Tibial nerve (tissue), 4 donors: ENCODE measurements around the gene LRBA. TPM values are rescaled to one million over a fixed set of nuclear protein-coding genes. Genes with fewer than 3 reads are reported as not detected.
"Not testable (repeated sequence)": the region's sequence is repeated elsewhere in the genome, so short reads cannot be mapped to it uniquely, and the experiment has no call there.

Experiments used
- DNase-seq, 2 donors: peaks; one replicate each; pipeline ENCODE4 v3.0.0-alpha.2; 2019; ENCODE audit warnings: low spot score in 2 of 2
- H3K27ac ChIP-seq, 4 donors: fragments of 200-600 bp; sonication (generic) in 3 of 4; one replicate each; pipeline ENCODE4 v1.5.1; 2017 to 2019; ENCODE audit warnings: mild to moderate bottlenecking in 1 of 4
- H3K27me3 ChIP-seq, 2 donors: fragments of 200-600 bp; sonication (generic) in 1 of 2; one replicate each; pipeline versions ENCODE4 v1.5.1 to v1.6.0; 2017 to 2019
- H3K36me3 ChIP-seq, 3 donors: fragments of 200-600 bp; sonication (generic); one replicate each; pipeline ENCODE4 v1.5.1; 2018 to 2019
- H3K4me1 ChIP-seq, 4 donors: fragments of 200-600 bp; sonication (generic) in 3 of 4; one replicate each; pipeline ENCODE4 v1.5.1; 2017 to 2019
- H3K4me3 ChIP-seq, 4 donors: fragments of 200-600 bp; sonication (generic) in 3 of 4; one replicate each; pipeline ENCODE4 v1.5.1; 2017 to 2019; ENCODE audit warnings: mild to moderate bottlenecking in 1 of 4, moderate library complexity in 1 of 4
- H3K9me3 ChIP-seq, 4 donors: fragments of 200-600 bp; sonication (generic) in 3 of 4; one replicate each; pipeline ENCODE4 v1.5.1; 2017 to 2019
- CTCF ChIP-seq, 5 experiments: fragments of 200-600 bp in 3 of 5; fragments of 450-650 bp in 2 of 5; sonication (generic) in 3 of 5; IDR thresholded peaks; one replicate each; pipeline ENCODE4 v1.5.1; 2016 to 2019; ENCODE audit warnings: antibody characterized with exemption in 5 of 5, mild to moderate bottlenecking in 3 of 5, moderate library complexity in 2 of 5
- EP300 ChIP-seq, 2 donors: sonication (generic); formaldehyde crosslinking; IDR thresholded peaks; one replicate each; pipeline ENCODE4 v1.6.1; 2017; ENCODE audit warnings: antibody characterized with exemption in 2 of 2, mild to moderate bottlenecking in 1 of 2
- POLR2A ChIP-seq, 2 donors: fragments of 450-650 bp; IDR thresholded peaks; one replicate each; pipeline ENCODE4 v1.6.1; 2017; ENCODE audit warnings: antibody characterized with exemption in 2 of 2, mild to moderate bottlenecking in 2 of 2, moderate library complexity in 2 of 2
- WGBS, 2 donors: methylation state at CpG; one replicate each; pipeline ENCODE4 v1.1.5; 2018; 5-methylcytosine and 5-hydroxymethylcytosine counted together
- total RNA-seq, 4 donors: library from RNA; depleted of rRNA; stranded (reverse); fragments of >200 nt; gene quantifications; one replicate each; pipeline ENCODE4 v1.1.0, GENCODE V29; 2016

LRBA gene
- total RNA-seq, 4 donors from 2014 or later: 35.4 to 43.1 (median 38.0) TPM

- no peak for TF ChIP-seq CTCF (IDR thresholded peaks at IDR 0.05)
- no peak for TF ChIP-seq POLR2A (IDR thresholded peaks at IDR 0.05)
- TF ChIP-seq EP300 (IDR thresholded peaks at IDR 0.05): no peak
- no peak overlapping the region for H3K4me3 ChIP-seq
- H3K36me3 ChIP-seq: no peaks in the 10 kb centered on the region
- peaks cover 0 to 4% (median 0%) of the 10 kb centered on the region in 4 donors for H3K4me1 ChIP-seq
- no peak overlapping the region for H3K27ac ChIP-seq
- no peaks in the 10 kb centered on the region for H3K27me3 ChIP-seq
- no peak for DNase-seq
- H3K9me3 ChIP-seq: no peaks in the 10 kb centered on the region
Measured at GRCh38 chr4:150997141-150997540, 17.9 kb downstream of the LRBA start.

DNA sequence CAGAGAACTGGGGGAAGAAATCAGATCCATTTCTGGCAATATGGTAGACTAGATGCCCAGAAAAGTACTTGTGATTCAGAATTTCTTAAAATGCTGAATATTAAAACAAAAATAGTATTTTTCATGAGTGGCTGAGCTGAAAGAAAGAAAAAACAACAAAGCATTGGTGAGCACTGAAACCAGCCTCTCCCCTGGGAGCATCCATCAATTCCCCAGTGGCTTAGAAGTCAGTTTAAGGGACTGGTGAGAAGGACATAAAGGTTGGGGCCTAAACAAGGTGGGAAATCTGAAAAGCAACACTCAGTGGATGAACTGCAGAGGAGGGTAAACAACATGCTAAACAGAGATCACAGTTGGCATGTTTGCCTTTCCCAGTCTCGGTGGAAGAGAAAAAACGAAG is 20.4 kb downstream of the LRBA start:
- WGBS, 2 donors: 71 to 97% methylated on average over 2 of the region's 2 CpGs
- no peaks in the 10 kb centered on the region for H3K36me3 ChIP-seq
- no peak for TF ChIP-seq POLR2A (IDR thresholded peaks at IDR 0.05)
- no peaks in the 10 kb centered on the region for H3K27me3 ChIP-seq
- no peak for DNase-seq
- no peak overlapping the region for H3K27ac ChIP-seq
- H3K4me1 ChIP-seq: no peaks in the 10 kb centered on the region
- H3K4me3 ChIP-seq: no peak overlapping the region
- H3K9me3 ChIP-seq: no peaks in the 10 kb centered on the region

GRCh38 chr4:150993577-150993976 is 21.5 kb downstream of the LRBA start:
- 95 to 97% methylated on average over 3 of the region's 3 CpGs for WGBS, 2 donors
- H3K4me1 ChIP-seq, H3K9me3 ChIP-seq, H3K27ac ChIP-seq, DNase-seq, H3K27me3 ChIP-seq, H3K4me3 ChIP-seq, H3K36me3 ChIP-seq: not testable (repeated sequence)

- TF ChIP-seq POLR2A (IDR thresholded peaks at IDR 0.05) (no peak), CTCF (IDR thresholded peaks at IDR 0.05) (no peak), EP300 (IDR thresholded peaks at IDR 0.05) (no peak)
- H3K9me3 ChIP-seq: no peaks in the 10 kb centered on the region
- 92 to 93% methylated on average over 2 of the region's 2 CpGs for WGBS, 2 donors
Measured at GRCh38 chr4:150990993-150991392, 24.1 kb downstream of the LRBA start.

GRCh38 chr4:150990250-150990649 is 24.8 kb downstream of the LRBA start:
- no peaks in the 10 kb centered on the region for H3K27me3 ChIP-seq
- H3K4me3 ChIP-seq: no peak overlapping the region
- H3K4me1 ChIP-seq: no peaks in the 10 kb centered on the region
- no peaks in the 10 kb centered on the region for H3K9me3 ChIP-seq
- DNase-seq: no peak
- 92 to 94% methylated on average over 3 of the region's 3 CpGs for WGBS, 2 donors
- TF ChIP-seq EP300 (IDR thresholded peaks at IDR 0.05): no peak
- TF ChIP-seq CTCF (IDR thresholded peaks at IDR 0.05): no peak
- no peak for TF ChIP-seq POLR2A (IDR thresholded peaks at IDR 0.05)
- H3K36me3 ChIP-seq: no peaks in the 10 kb centered on the region
- no peak overlapping the region for H3K27ac ChIP-seq

More at GRCh38 chr4:150990993-150991392, 24.1 kb downstream of the LRBA start:
- H3K4me1 ChIP-seq: no peaks in the 10 kb centered on the region
- H3K27me3 ChIP-seq: no peaks in the 10 kb centered on the region
- DNase-seq: no peak
- H3K36me3 ChIP-seq: no peaks in the 10 kb centered on the region
- H3K27ac ChIP-seq: no peak overlapping the region
- H3K4me3 ChIP-seq: no peak overlapping the region

DNA sequence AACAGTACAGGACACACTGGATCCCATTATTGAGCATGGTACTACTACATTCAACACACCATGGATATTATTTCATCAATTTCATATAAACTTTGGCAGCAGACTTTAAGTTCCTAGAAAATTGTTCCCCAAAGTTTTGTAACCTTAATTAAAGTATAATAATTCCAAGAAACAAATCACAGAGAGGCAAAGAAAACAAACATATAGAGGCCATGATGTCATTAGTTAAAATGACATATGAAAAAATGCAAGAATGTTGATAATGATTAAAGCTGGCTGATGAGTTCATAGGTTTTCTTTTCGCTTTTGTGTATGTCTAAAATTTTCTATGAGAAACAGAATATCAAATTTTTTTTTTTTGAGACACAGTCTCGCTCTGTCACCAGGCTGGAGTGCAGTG is 26.8 kb downstream of the LRBA start:
- Histone ChIP-seq H3K9me3 (no peaks in the 10 kb centered on the region), H3K27ac (no peak overlapping the region), H3K27me3 (no peaks in the 10 kb centered on the region), H3K36me3 (no peaks in the 10 kb centered on the region), H3K4me1 (no peaks in the 10 kb centered on the region), H3K4me3 (no peak overlapping the region)
- no peak for DNase-seq
- WGBS, 2 donors: 87 to 92% methylated on average over 2 of the region's 2 CpGs
- TF ChIP-seq CTCF (IDR thresholded peaks at IDR 0.05): no peak
